IMR-90 (cell line): ENCODE results near the gene TSEN15. TPM values are rescaled to one million over a fixed set of nuclear protein-coding genes. Genes with fewer than 3 reads are reported as not detected.

Source experiments
- ATAC-seq: fragments of 200-7000 bp; cut with Tn5 transposase; 2 replicates; pipeline ENCODE4 v1.9.1; 2020; ENCODE audit warnings: low read depth, mild to moderate bottlenecking, moderate library complexity
- BruUV-seq: library from RNA; stranded (reverse); fragments of 400-500 nt; replicated peaks from 2 replicates; lab custom pipeline; 2021; lab: Mats Ljungman, UMichigan
- CTCF ChIA-PET: fragments of 300-600 bp; formaldehyde crosslinking; extraction: SDS; loops from one replicate; lab custom pipeline; 2021; ENCODE audit warnings: antibody characterized with exemption; lab: Yijun Ruan, JAX
- POLR2A ChIA-PET: fragments of 300-600 bp; sonication (Branson Sonifier 250); formaldehyde crosslinking; loops from one replicate; lab custom pipeline; 2022; ENCODE audit warnings: antibody characterized with exemption; ENCODE audit not compliant: unreplicated experiment; lab: Charles Lee
- DNase-seq: peaks from one replicate; pipeline ENCODE4 v3.0.0; 2013
- H2AFZ ChIP-seq: replicated peaks from 2 replicates; pipeline ENCODE3; 2013; ENCODE audit warnings: low read length, mild to moderate bottlenecking; ENCODE audit not compliant: poor library complexity
- H2AK5ac ChIP-seq: 2 replicates; pipeline ENCODE4 v1.6.1; 2013; ENCODE audit warnings: low read depth, low read length, inconsistent platforms
- H2AK9ac ChIP-seq: replicated peaks from 2 replicates; pipeline ENCODE3; 2013; ENCODE audit warnings: mild to moderate bottlenecking, low read depth, low read length, moderate library complexity; ENCODE audit not compliant: poor library complexity
- H2BK120ac ChIP-seq: 2 replicates; pipeline ENCODE4 v1.6.1; 2013; ENCODE audit warnings: low read depth, low read length, inconsistent platforms
- H2BK15ac ChIP-seq: 3 replicates; pipeline ENCODE4 v1.6.1; 2013; ENCODE audit warnings: low read depth, low read length, inconsistent platforms
- H2BK20ac ChIP-seq: 2 replicates; pipeline ENCODE4 v1.6.1; 2013; ENCODE audit warnings: low read depth, mild to moderate bottlenecking, inconsistent platforms, low read length, moderate library complexity
- H2BK5ac ChIP-seq: 2 replicates; pipeline ENCODE4 v1.6.1; 2013; ENCODE audit warnings: mild to moderate bottlenecking, low read depth, low read length, inconsistent platforms; ENCODE audit not compliant: poor library complexity, severe bottlenecking
- H3K14ac ChIP-seq: replicated peaks from 2 replicates; pipeline ENCODE4 v1.6.1; 2013; ENCODE audit warnings: low read depth, low read length, inconsistent platforms
- H3K18ac ChIP-seq: 2 replicates; pipeline ENCODE4 v1.6.1; 2013; ENCODE audit warnings: low read depth, low read length, control low read depth
- H3K23ac ChIP-seq: 2 replicates; pipeline ENCODE4 v1.6.1; 2013; ENCODE audit warnings: low read depth, low read length, inconsistent platforms
- H3K27ac ChIP-seq: 2 replicates; pipeline ENCODE4 v1.5.1; 2013; ENCODE audit warnings: mild to moderate bottlenecking, control low read depth, low read length; ENCODE audit not compliant: insufficient read depth
- H3K27me3 ChIP-seq: 2 replicates; pipeline ENCODE4 v1.6.1; 2013; ENCODE audit warnings: low read length; ENCODE audit not compliant: control insufficient read depth, insufficient read depth
- H3K36me3 ChIP-seq: 2 replicates; pipeline ENCODE4 v1.6.1; 2013; ENCODE audit warnings: low read length, mixed read lengths; ENCODE audit not compliant: control insufficient read depth, insufficient read depth
- H3K4ac ChIP-seq: 2 replicates; pipeline ENCODE4 v1.6.1; 2013; ENCODE audit warnings: low read depth, low read length, inconsistent platforms
- H3K4me1 ChIP-seq: 2 replicates; pipeline ENCODE4 v1.6.1; 2013; ENCODE audit warnings: low read length, mixed read lengths; ENCODE audit not compliant: control insufficient read depth, insufficient read depth
- H3K4me2 ChIP-seq: 2 replicates; pipeline ENCODE4 v1.6.1; 2013; ENCODE audit warnings: low read depth, mild to moderate bottlenecking, control low read depth, low read length, moderate library complexity
- H3K4me3 ChIP-seq: 2 replicates; pipeline ENCODE4 v1.5.1; 2013; ENCODE audit warnings: low read depth, mild to moderate bottlenecking, control low read depth, low read length, moderate library complexity; ENCODE audit not compliant: insufficient read depth
- H3K56ac ChIP-seq: 2 replicates; pipeline ENCODE4 v1.6.1; 2013; ENCODE audit warnings: low read length, inconsistent platforms; ENCODE audit not compliant: insufficient read depth; ENCODE audit errors: extremely low read depth
- H3K79me1 ChIP-seq, 2 experiments: 2 replicates each; pipeline ENCODE4 v1.6.1; 2013; ENCODE audit warnings: low read length in 2 of 2, inconsistent platforms in 1 of 2, low read depth in 1 of 2
- H3K9ac ChIP-seq: 2 replicates; pipeline ENCODE4 v1.6.1; 2013; ENCODE audit warnings: low read depth, low read length, control low read depth
- H3K9me1 ChIP-seq: 2 replicates; pipeline ENCODE4 v1.6.1; 2013; ENCODE audit warnings: low read length, inconsistent platforms; ENCODE audit not compliant: insufficient read depth
- H3K9me3 ChIP-seq: 2 replicates; pipeline ENCODE4 v1.6.1; 2013; ENCODE audit warnings: low read length; ENCODE audit not compliant: control insufficient read depth, insufficient read depth
- H4K20me1 ChIP-seq: 2 replicates; pipeline ENCODE4 v1.6.1; 2013; ENCODE audit warnings: low read length, inconsistent platforms; ENCODE audit not compliant: insufficient read depth
- H4K5ac ChIP-seq: 2 replicates; pipeline ENCODE4 v1.6.1; 2013; ENCODE audit warnings: mild to moderate bottlenecking, low read depth, low read length, control low read depth
- H4K8ac ChIP-seq, 2 experiments: 2 replicates each; pipeline ENCODE4 v1.6.1; 2013; ENCODE audit warnings: low read depth in 2 of 2, low read length in 2 of 2, control low read depth in 1 of 2, inconsistent platforms in 1 of 2
- H4K91ac ChIP-seq: 2 replicates; pipeline ENCODE4 v1.6.1; 2013; ENCODE audit warnings: low read depth, low read length, inconsistent platforms; ENCODE audit not compliant: insufficient read depth
- FOS ChIP-seq: fragments of 150-350 bp; IDR thresholded peaks from 2 replicates; pipeline ENCODE4 v1.6.1; 2016; ENCODE audit warnings: low read depth, low read length
- MAZ ChIP-seq: IDR thresholded peaks from 2 replicates; pipeline ENCODE4 v1.6.1; 2012; ENCODE audit warnings: low read depth, mild to moderate bottlenecking, low read length, improper control_type of control experiment, moderate library complexity, borderline replicate concordance
- NFE2L2 ChIP-seq: fragments of 150-350 bp; IDR thresholded peaks from 2 replicates; pipeline ENCODE4 v1.6.1; 2016; ENCODE audit warnings: low read depth, mild to moderate bottlenecking, low read length
- RAD21 ChIP-seq: IDR thresholded peaks from 2 replicates; pipeline ENCODE4 v1.6.1; 2012; ENCODE audit warnings: low read length, improper control_type of control experiment
- SMC3 ChIP-seq: fragments of 150-350 bp; IDR thresholded peaks from 2 replicates; pipeline ENCODE4 v1.6.1; 2016; ENCODE audit warnings: low read depth, mild to moderate bottlenecking, antibody characterized with exemption, low read length, moderate library complexity
- WGBS, 2 experiments: methylation state at CpG; one replicate each; pipeline versions ENCODE4 v1.1.5 to v1.1.7; 2013; ENCODE audit warnings: missing lambda C conversion rate in 2 of 2; ENCODE audit not compliant: insufficient read length in 1 of 2; ENCODE audit errors: extremely low coverage in 2 of 2; 5-methylcytosine and 5-hydroxymethylcytosine counted together
- dilution Hi-C: fragments of 300-500 bp; cut with HindIII; formaldehyde crosslinking; loops from one replicate; pipeline ENCODE4 v1.14.3; 2018; ENCODE audit warnings: low sequenced_read_pairs; ENCODE audit not compliant: unreplicated experiment
- in situ Hi-C: fragments of 300-500 bp; cut with MboI; formaldehyde crosslinking; loops from 3 replicates; pipeline ENCODE4 v1.14.3; 2019; ENCODE audit warnings: low sequenced_read_pairs, inconsistent platforms, mixed read lengths
- intact Hi-C: fragments of 100-400 bp; cut with micrococcal nuclease; formaldehyde crosslinking; loops from 2 replicates; pipeline ENCODE4 v1.10.0; 2022
- polyA plus RNA-seq, 3 experiments: library from polyadenylated mRNA; depleted of rRNA; stranded (reverse); fragments of >200 nt; gene quantifications; 2 replicates each; pipeline ENCODE4 v1.2.3, GENCODE V29; 2012; ENCODE audit warnings: low replicate concordance in 1 of 3
- total RNA-seq: library from RNA; depleted of rRNA; stranded (reverse); fragments of >200 nt; gene quantifications from 2 replicates; pipeline ENCODE4 v1.2.3, GENCODE V29; 2012
- TF ChIP-seq, protein P1 (sequence below): fragments of 150-350 bp; IDR thresholded peaks from 2 replicates; pipeline ENCODE4 v1.6.1; 2016; ENCODE audit warnings: low read depth, mild to moderate bottlenecking, low read length, moderate library complexity, borderline replicate concordance
- TF ChIP-seq, protein P2 (sequence below): fragments of 150-350 bp; IDR thresholded peaks from 2 replicates; pipeline ENCODE4 v1.6.1; 2017; ENCODE audit warnings: mild to moderate bottlenecking, antibody characterized with exemption, low read length, low read depth
- TF ChIP-seq, protein P3 (sequence below): conservative IDR thresholded peaks from 2 replicates; pipeline ENCODE4 v1.5.1; 2012; ENCODE audit warnings: mild to moderate bottlenecking, low read depth, low read length, improper control_type of control experiment

Gene TSEN15
- total and polyA plus RNA-seq, 2 of the 4 experiments (the other 2 are of a cell fraction): 32.4 to 45.0 TPM

DNA sequence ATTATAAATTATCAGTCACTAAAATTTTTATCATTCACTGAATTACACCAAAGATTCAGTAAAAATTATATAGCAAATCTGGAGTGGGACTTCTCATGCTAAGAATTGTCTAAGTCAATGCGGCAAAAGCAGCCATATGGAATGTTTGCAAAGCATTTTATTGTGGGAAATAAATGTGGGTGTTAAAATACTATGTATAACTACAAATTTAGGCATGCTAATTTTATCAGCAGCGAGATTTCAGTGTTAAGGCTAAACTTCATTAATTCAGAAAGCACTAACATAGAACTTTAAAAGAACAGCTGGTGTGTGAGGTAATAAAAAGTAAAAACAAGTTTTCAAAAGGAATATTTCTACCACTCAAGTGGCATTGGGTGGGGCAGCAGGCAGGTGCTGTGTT is 35.4 kb upstream of the TSEN15 start:
- BruUV-seq: no TSS peak
- Histone ChIP-seq H3K4me3 (no peak overlapping the region), H3K79me1 (no peaks in the 10 kb centered on the region)

More for the DNA sequence above, 35.4 kb upstream of the TSEN15 start:
- ChIA-PET POLR2A (no interaction called here), CTCF (no interaction called here)
- Histone ChIP-seq H3K4ac (no peak overlapping the region), H4K91ac (no peak overlapping the region), H2AK9ac (no peak overlapping the region), H3K27me3 (no peaks in the 10 kb centered on the region), H2BK5ac (no peak overlapping the region), H2BK120ac (no peak overlapping the region), H3K9ac (no peak overlapping the region), H3K18ac (no peak overlapping the region), H3K9me1 (no peaks in the 10 kb centered on the region), H3K56ac (no peak overlapping the region), H2AFZ (no peak overlapping the region), H2BK20ac (no peak overlapping the region), H3K9me3 (peaks cover 3% of the 10 kb centered on the region), H3K4me1 (no peaks in the 10 kb centered on the region), H4K20me1 (no peaks in the 10 kb centered on the region), H4K8ac (no peak overlapping the region), H4K5ac (no peak overlapping the region), H3K36me3 (no peaks in the 10 kb centered on the region), H2AK5ac (no peak overlapping the region), H2BK15ac (no peak overlapping the region), H3K27ac (no peak overlapping the region), H3K4me2 (no peak overlapping the region), H3K23ac (no peak overlapping the region), H3K14ac (no peak overlapping the region)
- intact Hi-C loops (no loop called here), dilution Hi-C loops (no loop called here), in situ Hi-C loops (no loop called here)
- no CpG with 5 or more reads among the region's 2 CpGs for WGBS, 2 experiments
- TF ChIP-seq NFE2L2 (no peak), RAD21 (no peak), SMC3 (no peak), MAZ (no peak), FOS (no peak)
- TF ChIP-seq, protein P1, sequence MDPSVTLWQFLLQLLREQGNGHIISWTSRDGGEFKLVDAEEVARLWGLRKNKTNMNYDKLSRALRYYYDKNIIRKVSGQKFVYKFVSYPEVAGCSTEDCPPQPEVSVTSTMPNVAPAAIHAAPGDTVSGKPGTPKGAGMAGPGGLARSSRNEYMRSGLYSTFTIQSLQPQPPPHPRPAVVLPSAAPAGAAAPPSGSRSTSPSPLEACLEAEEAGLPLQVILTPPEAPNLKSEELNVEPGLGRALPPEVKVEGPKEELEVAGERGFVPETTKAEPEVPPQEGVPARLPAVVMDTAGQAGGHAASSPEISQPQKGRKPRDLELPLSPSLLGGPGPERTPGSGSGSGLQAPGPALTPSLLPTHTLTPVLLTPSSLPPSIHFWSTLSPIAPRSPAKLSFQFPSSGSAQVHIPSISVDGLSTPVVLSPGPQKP: no peak
- TF ChIP-seq, protein P2, sequence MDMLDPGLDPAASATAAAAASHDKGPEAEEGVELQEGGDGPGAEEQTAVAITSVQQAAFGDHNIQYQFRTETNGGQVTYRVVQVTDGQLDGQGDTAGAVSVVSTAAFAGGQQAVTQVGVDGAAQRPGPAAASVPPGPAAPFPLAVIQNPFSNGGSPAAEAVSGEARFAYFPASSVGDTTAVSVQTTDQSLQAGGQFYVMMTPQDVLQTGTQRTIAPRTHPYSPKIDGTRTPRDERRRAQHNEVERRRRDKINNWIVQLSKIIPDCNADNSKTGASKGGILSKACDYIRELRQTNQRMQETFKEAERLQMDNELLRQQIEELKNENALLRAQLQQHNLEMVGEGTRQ: no peak
- TF ChIP-seq, protein P3, sequence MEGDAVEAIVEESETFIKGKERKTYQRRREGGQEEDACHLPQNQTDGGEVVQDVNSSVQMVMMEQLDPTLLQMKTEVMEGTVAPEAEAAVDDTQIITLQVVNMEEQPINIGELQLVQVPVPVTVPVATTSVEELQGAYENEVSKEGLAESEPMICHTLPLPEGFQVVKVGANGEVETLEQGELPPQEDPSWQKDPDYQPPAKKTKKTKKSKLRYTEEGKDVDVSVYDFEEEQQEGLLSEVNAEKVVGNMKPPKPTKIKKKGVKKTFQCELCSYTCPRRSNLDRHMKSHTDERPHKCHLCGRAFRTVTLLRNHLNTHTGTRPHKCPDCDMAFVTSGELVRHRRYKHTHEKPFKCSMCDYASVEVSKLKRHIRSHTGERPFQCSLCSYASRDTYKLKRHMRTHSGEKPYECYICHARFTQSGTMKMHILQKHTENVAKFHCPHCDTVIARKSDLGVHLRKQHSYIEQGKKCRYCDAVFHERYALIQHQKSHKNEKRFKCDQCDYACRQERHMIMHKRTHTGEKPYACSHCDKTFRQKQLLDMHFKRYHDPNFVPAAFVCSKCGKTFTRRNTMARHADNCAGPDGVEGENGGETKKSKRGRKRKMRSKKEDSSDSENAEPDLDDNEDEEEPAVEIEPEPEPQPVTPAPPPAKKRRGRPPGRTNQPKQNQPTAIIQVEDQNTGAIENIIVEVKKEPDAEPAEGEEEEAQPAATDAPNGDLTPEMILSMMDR: no peak
- ATAC-seq (no peak), DNase-seq (no peak)
